Stomach (tissue), 9 donors: Measurements from ENCODE around the gene TMEM151B. TPM values are rescaled to one million over a fixed set of nuclear protein-coding genes. Genes with fewer than 3 reads are reported as not detected.
"Not testable (repeated sequence)": the region's sequence is repeated elsewhere in the genome, so short reads cannot be mapped to it uniquely, and the experiment has no call there.

Experiments
- DNase-seq, 2 donors: peaks; one replicate each; pipeline versions ENCODE4 v3.0.0 to v3.0.0-alpha.2; 2013 to 2019
- H3K27ac ChIP-seq, 5 donors: fragments of 200-600 bp in 4 of 5; sonication (generic) in 4 of 5; one replicate each; pipeline ENCODE4 v1.5.1; 2013 to 2019; ENCODE audit warnings: mild to moderate bottlenecking in 1 of 5, moderate library complexity in 1 of 5
- H3K27me3 ChIP-seq, 3 donors: fragments of 200-600 bp; sonication (generic); one replicate each; pipeline ENCODE4 v1.5.1; 2017 to 2019; ENCODE audit warnings: mixed run types in 1 of 3
- H3K36me3 ChIP-seq, 4 donors: fragments of 200-600 bp; sonication (generic); 1 replicate in 3 of 4; 2 replicates in 1 of 4; pipeline ENCODE4 v1.5.1; 2016 to 2019
- H3K4me1 ChIP-seq, 4 donors: fragments of 200-600 bp; sonication (generic); one replicate each; pipeline ENCODE4 v1.5.1; 2016 to 2019
- H3K4me3 ChIP-seq, 4 donors: fragments of 200-600 bp; sonication (generic) in 3 of 4; one replicate each; pipeline ENCODE4 v1.5.1; 2016 to 2019; ENCODE audit warnings: mild to moderate bottlenecking in 1 of 4
- H3K9me3 ChIP-seq, 4 donors: fragments of 200-600 bp; sonication (generic); one replicate each; pipeline ENCODE4 v1.5.1; 2016 to 2019
- CTCF ChIP-seq, 7 experiments: fragments of 450-650 bp in 4 of 7; fragments of 200-600 bp in 3 of 7; sonication (generic) in 3 of 7; IDR thresholded peaks; one replicate each; pipeline ENCODE4 v1.5.1; 2016 to 2019; ENCODE audit warnings: antibody characterized with exemption in 7 of 7, control low read depth in 2 of 7, mild to moderate bottlenecking in 1 of 7
- EP300 ChIP-seq: sonication (generic); formaldehyde crosslinking; IDR thresholded peaks from one replicate; pipeline ENCODE4 v1.6.1; 2017; ENCODE audit warnings: antibody characterized with exemption
- POLR2A ChIP-seq, 4 donors: fragments of 450-650 bp; IDR thresholded peaks; one replicate each; pipeline ENCODE4 v1.6.1; 2016; ENCODE audit warnings: antibody characterized with exemption in 4 of 4, control low read depth in 2 of 4, mild to moderate bottlenecking in 1 of 4, moderate library complexity in 1 of 4
- POLR2AphosphoS5 ChIP-seq, 3 donors: sonication (generic); formaldehyde crosslinking; IDR thresholded peaks; one replicate each; pipeline ENCODE4 v1.6.1; 2016; ENCODE audit warnings: antibody characterized with exemption in 3 of 3
- WGBS, 5 donors: extraction: QIAGEN DNeasy Blood & Tissue Kit in 3 of 5; methylation state at CpG; one replicate each; pipeline versions ENCODE4 v1.1.5 to v1.1.7; 2013 to 2018; 5-methylcytosine and 5-hydroxymethylcytosine counted together
- intact Hi-C: fragments of 100-400 bp; cut with DNase I; formaldehyde crosslinking; loops from one replicate; pipeline ENCODE4 v1.15.1; 2023; ENCODE audit warnings: low total_unique reads
- polyA plus RNA-seq, 3 donors: library from polyadenylated mRNA; stranded (reverse); fragments of 200-250 nt; gene quantifications; one replicate each; pipeline ENCODE4 v1.2.3, GENCODE V29; 2013
- total RNA-seq, 5 donors: library from RNA; depleted of rRNA; stranded (reverse); fragments of >200 nt; gene quantifications; one replicate each; pipeline versions ENCODE4 v1.1.0 to v1.2.3, GENCODE V29; 2014 to 2016
- donor health status: healthy with polysubstance abuse.
- donor health status: Bipolar disorder and iron deficiency.
- donor health status: healthy.

Gene TMEM151B
- total and polyA plus RNA-seq, 8 donors = 0.12 to 0.29 (median 0.23) TPM; not detected in 4

- no peak for DNase-seq
- H3K4me3 ChIP-seq = no peak overlapping the region
- peaks cover 6 to 16% (median 13%) of the 10 kb centered on the region in 4 donors for H3K4me1 ChIP-seq
- peaks cover 8 to 14% (median 11%) of the 10 kb centered on the region in 4 donors for H3K36me3 ChIP-seq
- H3K27me3 ChIP-seq = peaks cover 0 to 23% (median 6%) of the 10 kb centered on the region in 3 donors
- TF ChIP-seq CTCF (IDR thresholded peaks at IDR 0.05) = no peak
- no peak for TF ChIP-seq EP300
- TF ChIP-seq POLR2A (IDR thresholded peaks at IDR 0.05) = no peak
- TF ChIP-seq POLR2AphosphoS5 (IDR thresholded peaks at IDR 0.05) = no peak
- H3K9me3 ChIP-seq = no peaks in the 10 kb centered on the region
- WGBS, 5 donors = 66 to 85% (median 76%) methylated on average over 3 of the region's 3 CpGs
- H3K27ac ChIP-seq = no peak overlapping the region
- intact Hi-C loops = no loop called here
Measured at GRCh38 chr6:44315516-44315915, 45.3 kb downstream of the TMEM151B start.

- 52 to 67% (median 61%) methylated on average over 5 of the region's 5 CpGs for WGBS, 5 donors
- Histone ChIP-seq H3K4me3 (no peak overlapping the region), H3K4me1 (peaks cover 6 to 16% (median 13%) of the 10 kb centered on the region in 4 donors), H3K27ac (no peak overlapping the region), H3K27me3 (peaks cover 0 to 23% (median 6%) of the 10 kb centered on the region in 3 donors), H3K36me3 (peaks cover 4 to 9% (median 7%) of the 10 kb centered on the region in 4 donors), H3K9me3 (no peaks in the 10 kb centered on the region)
- TF ChIP-seq POLR2AphosphoS5 (IDR thresholded peaks at IDR 0.05) (no peak), CTCF (IDR thresholded peaks at IDR 0.05) (no peak), EP300 (no peak), POLR2A (IDR thresholded peaks at IDR 0.05) (no peak)
- no peak for DNase-seq
- intact Hi-C loops = no loop called here
Measured at GRCh38 chr6:44315951-44316350, 45.7 kb downstream of the TMEM151B start.

- H3K36me3 ChIP-seq = peaks cover 0 to 4% (median 2%) of the 10 kb centered on the region in 4 donors
- peaks cover 6 to 15% (median 12%) of the 10 kb centered on the region in 4 donors for H3K4me1 ChIP-seq
- no peak overlapping the region for H3K4me3 ChIP-seq
- intact Hi-C loops = no loop called here
- H3K9me3 ChIP-seq = no peaks in the 10 kb centered on the region
- TF ChIP-seq POLR2AphosphoS5 (IDR thresholded peaks at IDR 0.05) (no peak), CTCF (IDR thresholded peaks at IDR 0.05) (no peak), EP300 (no peak), POLR2A (IDR thresholded peaks at IDR 0.05) (no peak)
- DNase-seq = no peak
- WGBS, 5 donors = 73 to 83% (median 78%) methylated on average over 8 to 12 of the region's 12 CpGs
- peaks cover 0 to 29% (median 6%) of the 10 kb centered on the region in 3 donors for H3K27me3 ChIP-seq
- no peak overlapping the region for H3K27ac ChIP-seq
Measured at GRCh38 chr6:44316481-44316880, 46.2 kb downstream of the TMEM151B start.

- H3K4me3 ChIP-seq, H3K27ac ChIP-seq, H3K9me3 ChIP-seq, H3K4me1 ChIP-seq, intact Hi-C loops, H3K36me3 ChIP-seq, DNase-seq: not testable (repeated sequence)
- peaks cover 0 to 31% (median 6%) of the 10 kb centered on the region in 3 donors for H3K27me3 ChIP-seq
- 47 to 61% (median 52%) methylated on average over 9 of the region's 9 CpGs for WGBS, 5 donors
Measured at GRCh38 chr6:44317136-44317631, 46.9 kb downstream of the TMEM151B start.

GRCh38 chr6:44321210-44321609, 51.0 kb downstream of the TMEM151B start:
- TF ChIP-seq POLR2AphosphoS5 (IDR thresholded peaks at IDR 0.05) (no peak), EP300 (no peak), POLR2A (IDR thresholded peaks at IDR 0.05) (no peak), CTCF (IDR thresholded peaks at IDR 0.05) (no peak)
- Histone ChIP-seq H3K27ac (no peak overlapping the region), H3K4me1 (no peaks in the 10 kb centered on the region), H3K4me3 (no peak overlapping the region), H3K27me3 (peaks cover 0 to 34% (median 6%) of the 10 kb centered on the region in 3 donors), H3K36me3 (no peaks in the 10 kb centered on the region), H3K9me3 (no peaks in the 10 kb centered on the region)
- no peak for DNase-seq
- intact Hi-C loops = no loop called here
- WGBS, 5 donors = 88 to 97% (median 93%) methylated on average over 3 of the region's 3 CpGs
